ENCODE measurements around the gene RFXANK. TPM values are rescaled to one million over a fixed set of nuclear protein-coding genes. Genes with fewer than 3 reads are reported as not detected.
A peak's percentile ranks its signal among the peaks of the same experiment; 100 is the strongest.

Gene RFXANK
- total and polyA plus RNA-seq, 9 of the 15 experiments (the other 6 are each of a cell fraction or from before 2014, with no cell fraction given) = 68.6 to 181 (median 150) TPM

DNA sequence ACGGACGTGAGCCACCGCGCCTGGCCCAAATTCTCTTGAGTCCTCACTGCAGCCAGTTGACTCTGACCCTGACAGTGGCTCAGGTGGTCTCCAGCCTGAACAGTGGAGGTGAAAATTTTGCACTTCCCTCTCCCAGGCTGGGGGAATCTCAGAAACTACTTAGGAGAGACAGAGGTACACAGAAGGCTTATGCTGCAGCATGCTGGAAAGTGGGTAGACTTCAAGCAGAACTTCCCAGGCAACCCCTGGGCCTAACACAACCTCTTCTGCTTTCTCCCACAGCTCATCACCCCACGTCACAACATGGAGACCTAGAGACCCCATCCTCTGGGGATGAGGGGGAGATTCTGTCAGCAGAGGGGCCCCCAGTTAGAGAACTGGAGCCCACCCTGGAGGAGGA lies 34.1 kb downstream of the RFXANK start:
- FAIRE-seq = no peak
- in situ Hi-C loops (cut with MboI) = no loop called here
- 3% methylated on average over 5 of the region's 5 CpGs for WGBS (ENCODE audit: insufficient coverage, low coverage, missing lambda C conversion rate)
- Histone ChIP-seq H3K9me1 (ENCODE audit: control insufficient read depth, insufficient read depth, low read length) (no peaks in the 10 kb centered on the region), H3K4me2 (ENCODE audit: insufficient read depth, low read length) (no peak overlapping the region), H4K20me1 (replicated peaks; ENCODE audit: control insufficient read depth, insufficient read depth, low read length) (peaks cover 4% of the 10 kb centered on the region; the same call in 1 of the 2 replicates), H3K36me3 (ENCODE audit: control insufficient read depth, insufficient read depth, low read length) (no peaks in the 10 kb centered on the region), H2AFZ (ENCODE audit: low read depth, low read length) (no peak overlapping the region), H3K9ac (ENCODE audit: insufficient read depth in 1 of 2, low read depth in 2 of 2, low read length in 2 of 2) (no peak overlapping the region), H3K4me3 (no peak overlapping the region), H3K27ac (ENCODE audit: extremely low read depth, low read depth, low read length) (no peak overlapping the region), H3K79me2 (ENCODE audit: control insufficient read depth, insufficient read depth, low read length) (no peaks in the 10 kb centered on the region), H3K27me3 (ENCODE audit: control insufficient read depth in 2 of 2, insufficient read depth in 2 of 2, low read length in 2 of 2) (peaks cover 9 to 59% of the 10 kb centered on the region in 2 experiments; a peak in 3 of 5 replicates), H3K9me3 (replicated peaks; ENCODE audit: control insufficient read depth, insufficient read depth, low read depth, low read length) (no peaks in the 10 kb centered on the region), H3K4me1 (replicated peaks in 1 of 2; ENCODE audit: control insufficient read depth in 2 of 2, insufficient read depth in 2 of 2, low read length in 2 of 2) (peaks cover 3 to 25% of the 10 kb centered on the region in 2 experiments; a peak in 4 of 5 replicates)
- BruUV-seq (replicated peaks) = no TSS peak
- intact Hi-C loops (cut with micrococcal nuclease) = no loop called here
- CTCF ChIA-PET (ENCODE audit: low intra/inter-chr PET ratio) = interaction anchor here (0.6 kb wide), 1 partner anchor 172 kb away, joined by 4 read pairs; no protein-coding TSS in a partner anchor
- ATAC-seq = no peak
- POLR2A ChIA-PET = no interaction called here
- DNase-seq (ENCODE audit: extremely low read depth in 1 of 4, low spot score in 3 of 4) = no peak
- no peak for TF ChIP-seq TAF9B (IDR thresholded peaks at IDR 0.05; ENCODE audit: partially characterized antibody)
- TF ChIP-seq MYNN (IDR thresholded peaks at IDR 0.05) = no peak
- TF ChIP-seq MYNN (CRISPR knock-in tag; IDR thresholded peaks at IDR 0.05) = no peak
- no peak for TF ChIP-seq ZNF592 (IDR thresholded peaks at IDR 0.05)
- TF ChIP-seq ZNF174 (CRISPR knock-in tag; IDR thresholded peaks at IDR 0.05) = no peak
- TF ChIP-seq PML (IDR thresholded peaks at IDR 0.05; ENCODE audit: low read length) = no peak
- no peak for TF ChIP-seq SIN3A (IDR thresholded peaks at IDR 0.05; ENCODE audit: borderline replicate concordance in 2 of 2, control insufficient read depth in 1 of 2, low read depth in 2 of 2, low read length in 2 of 2)
- 0 out of 2 replicates have a peak, but pooled peaks have one; percentile 25 for TF ChIP-seq CBX1 (IDR thresholded peaks at IDR 0.05; ENCODE audit: low read depth)
- TF ChIP-seq ELK1 (CRISPR knock-in tag; IDR thresholded peaks at IDR 0.05) = no peak
- TF ChIP-seq PHF20 (IDR thresholded peaks at IDR 0.05; ENCODE audit: partially characterized antibody) = peak; percentile 30
- TF ChIP-seq SMARCB1 (IDR thresholded peaks at IDR 0.05; ENCODE audit: insufficient read length, low read depth) = no peak
- TF ChIP-seq RAD51 (IDR thresholded peaks at IDR 0.05; ENCODE audit: borderline replicate concordance, low read depth) = no peak
- TF ChIP-seq SREBF2 (CRISPR knock-in tag; IDR thresholded peaks at IDR 0.05) = no peak
- no peak for TF ChIP-seq ZNF24 (IDR thresholded peaks at IDR 0.05)
- TF ChIP-seq KDM1A (IDR thresholded peaks at IDR 0.05) = peak in 1 of 2 experiments; percentile 60; a peak in 1 of 4 replicates
- TF ChIP-seq NCOR1 (IDR thresholded peaks at IDR 0.05) = no peak
- TF ChIP-seq BCOR (IDR thresholded peaks at IDR 0.05) = peak; percentile 88
- no peak for TF ChIP-seq RBM14 (IDR thresholded peaks at IDR 0.05; ENCODE audit: borderline replicate concordance, insufficient read depth, low read depth, low read length)

All from K562 (cell line).